8988T (cell line): Measurements from ENCODE around the gene IFNA13.
"Not testable (repeated sequence)": the region's sequence is repeated elsewhere in the genome, so short reads cannot be mapped to it uniquely, and the experiment has no call there.

ENCODE experiments used
- DNase-seq: peaks from one replicate; pipeline ENCODE4 v3.0.0; 2011

IFNA13 gene

GRCh38 chr9:21367957-21368356, at the start of gene IFNA13:
IFNA13 (minus strand) TSS chr9:21368057; CDS start chr9:21368010, 47 bp downstream.
- no peak for DNase-seq

- DNase-seq, result no peak
Observed at GRCh38 chr9:21415493-21416267, 47.8 kb upstream of the IFNA13 start.

- DNase-seq, result no peak
Observed at GRCh38 chr9:21414220-21414940, 46.5 kb upstream of the IFNA13 start.

GRCh38 chr9:21413624-21414023, 45.8 kb upstream of the IFNA13 start:
- no peak for DNase-seq

GRCh38 chr9:21413151-21413550, 45.3 kb upstream of the IFNA13 start:
- no peak for DNase-seq

GRCh38 chr9:21412107-21412506, 44.2 kb upstream of the IFNA13 start:
- no peak for DNase-seq

- no peak for DNase-seq
Observed at GRCh38 chr9:21408817-21409216, 41.0 kb upstream of the IFNA13 start, which contains the start of gene IFNA8. IFNA8 (plus strand) TSS chr9:21409117; CDS start chr9:21409177, 60 bp downstream.

- DNase-seq, result no peak
Observed at GRCh38 chr9:21404146-21404545, 36.3 kb upstream of the IFNA13 start.

- no peak for DNase-seq
Observed at GRCh38 chr9:21402386-21403251, 34.8 kb upstream of the IFNA13 start.

GRCh38 chr9:21399956-21400355, 32.1 kb upstream of the IFNA13 start:
- no peak for DNase-seq

GRCh38 chr9:21398955-21399489, 31.2 kb upstream of the IFNA13 start:
- DNase-seq, result no peak

- no peak for DNase-seq
Observed at GRCh38 chr9:21395778-21396717, 28.2 kb upstream of the IFNA13 start.

- no peak for DNase-seq
Observed at GRCh38 chr9:21392270-21392669, 24.4 kb upstream of the IFNA13 start.

GRCh38 chr9:21385131-21385670, 17.3 kb upstream of the IFNA13 start, which contains the start of gene IFNA2:
IFNA2 (minus strand) TSS chr9:21385398; CDS start chr9:21385329, 69 bp downstream.
- no peak for DNase-seq

GRCh38 chr9:21383627-21384026, 15.8 kb upstream of the IFNA13 start:
- no peak for DNase-seq

- no peak for DNase-seq
Observed at GRCh38 chr9:21381448-21382339, 13.8 kb upstream of the IFNA13 start.

- not testable (repeated sequence) for DNase-seq
Observed at GRCh38 chr9:21371467-21371866, 3.6 kb upstream of the IFNA13 start.

- not testable (repeated sequence) for DNase-seq
Observed at GRCh38 chr9:21367169-21367568, 688 bp downstream of the IFNA13 start.

- no peak for DNase-seq
Observed at GRCh38 chr9:21362287-21362686, 5.6 kb downstream of the IFNA13 start.
